ENCODE results near the gene C22orf31.

C22orf31 gene

DNA sequence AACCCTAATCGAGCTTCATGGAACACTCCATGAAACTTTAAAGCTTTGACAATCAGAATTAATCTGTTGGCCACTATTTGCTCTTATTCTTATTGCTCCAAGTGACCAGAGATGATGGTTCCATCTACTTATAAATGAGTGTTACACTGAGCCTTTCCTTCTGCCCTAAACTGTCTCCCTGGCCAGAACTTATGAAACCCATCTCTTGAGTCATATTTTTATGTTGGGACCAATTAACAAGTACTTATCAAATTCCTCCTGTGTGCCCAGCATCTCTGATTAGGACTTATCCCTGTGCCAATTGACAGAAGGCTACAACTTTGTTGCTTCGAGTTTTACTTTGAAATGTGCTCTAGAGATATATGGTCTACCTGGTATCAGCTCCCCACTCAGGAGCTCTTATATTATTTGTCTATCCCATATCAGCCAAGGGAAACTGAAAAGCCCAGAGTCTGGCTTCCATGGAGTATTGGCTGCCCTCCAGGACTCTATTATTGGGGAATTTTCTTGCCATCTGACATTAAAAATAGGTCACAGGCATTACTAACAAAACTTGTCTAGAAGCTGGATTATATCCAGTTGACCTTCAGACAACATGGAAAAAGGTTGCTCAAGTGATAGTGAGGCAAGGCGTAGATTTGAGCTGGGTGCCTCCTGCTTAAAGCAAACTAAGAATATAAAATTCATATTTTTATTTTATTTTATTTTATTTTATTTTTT lies 20.0 kb upstream of the C22orf31 start:
- no peak for DNase-seq

DNA sequence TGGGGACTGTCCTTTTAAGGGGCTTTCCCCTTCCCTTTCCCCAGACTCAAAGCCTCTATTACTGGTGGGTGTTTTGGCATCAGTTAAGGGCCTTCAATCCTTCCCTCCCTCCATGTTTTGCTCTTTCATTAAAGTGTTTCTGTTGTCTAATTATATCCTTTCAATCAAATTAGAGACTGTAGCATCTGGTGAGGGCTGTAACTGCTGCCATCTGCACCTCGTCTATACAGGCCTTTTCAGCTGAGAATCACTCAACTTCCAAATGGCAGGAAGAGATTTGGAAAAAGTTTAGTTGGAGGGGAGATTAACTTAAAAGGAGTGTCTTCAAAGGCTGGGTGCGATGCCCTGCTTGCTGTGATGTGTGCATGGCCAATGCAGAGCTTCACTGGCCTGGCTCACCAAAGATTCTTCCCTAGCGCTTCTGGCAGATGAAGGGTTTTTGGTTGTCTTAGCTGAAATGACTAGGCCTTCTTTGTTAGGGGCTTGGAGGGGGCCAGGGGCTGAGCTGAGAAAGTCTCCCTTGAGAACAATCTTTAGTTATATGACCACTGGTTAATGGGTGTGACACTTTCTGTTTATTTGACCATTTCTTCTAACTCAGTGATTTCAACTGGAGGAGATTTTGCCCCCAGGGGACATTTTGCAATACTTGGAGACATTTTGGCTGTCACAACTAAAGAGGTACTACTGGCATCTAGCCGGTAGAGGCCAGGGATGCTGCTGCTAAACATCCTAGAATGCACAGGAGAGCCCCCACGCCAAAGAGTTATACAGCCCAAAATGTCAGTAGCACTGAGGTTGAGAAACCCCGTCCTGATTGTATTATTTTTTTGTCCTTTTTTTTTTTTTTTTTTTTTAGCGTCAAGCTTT lies 18.7 kb upstream of the C22orf31 start:
- no peak for DNase-seq

DNA sequence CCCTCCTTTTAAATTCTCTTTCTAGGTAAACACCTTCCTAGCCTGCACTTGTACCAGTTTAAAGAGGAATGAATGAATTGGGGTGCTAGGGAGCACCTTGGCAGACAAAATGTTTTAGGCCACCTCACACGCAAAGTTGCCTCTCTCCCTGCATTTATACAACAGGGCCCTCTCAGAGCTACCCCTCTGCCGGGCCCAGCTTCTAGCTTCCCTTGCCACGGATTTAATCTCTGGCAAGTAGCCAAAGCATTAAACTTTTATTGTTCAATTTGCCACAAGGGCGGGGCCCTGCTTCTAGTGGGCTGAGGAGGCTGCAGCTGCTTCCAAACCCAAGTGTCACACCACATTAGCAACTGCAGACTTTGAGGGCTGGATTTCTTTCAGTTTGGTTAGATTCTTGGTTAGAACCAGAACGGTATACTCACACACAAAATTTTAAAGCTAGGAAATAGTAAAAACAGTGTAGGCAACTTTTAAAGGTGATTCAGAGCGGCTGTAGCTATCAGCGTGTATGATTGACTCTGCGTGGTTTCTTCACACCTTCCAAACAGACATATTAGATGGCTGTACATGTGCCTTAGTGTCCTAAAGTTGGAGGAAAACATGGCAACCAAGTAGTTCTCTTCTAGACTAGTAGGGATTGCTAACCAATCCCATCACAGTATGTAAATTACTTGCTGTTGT lies 17.7 kb upstream of the C22orf31 start:
- no peak for DNase-seq

DNA sequence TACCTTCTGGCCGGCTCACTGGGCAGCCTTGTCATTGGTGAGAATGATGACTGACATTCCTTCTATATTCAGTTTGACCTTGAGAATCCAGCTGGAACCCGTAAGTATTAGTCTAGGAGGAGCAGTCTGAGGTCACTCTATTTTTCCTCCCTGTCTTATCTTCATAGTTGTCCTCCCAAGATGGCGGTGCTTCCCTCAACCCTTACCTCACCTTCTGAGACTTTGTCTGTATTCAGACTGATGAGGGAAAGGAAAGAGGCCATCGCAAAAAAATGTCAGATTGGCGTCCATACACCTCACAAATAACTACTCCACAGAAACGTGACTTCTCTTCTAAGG lies 17.2 kb upstream of the C22orf31 start:
- no peak for DNase-seq

DNA sequence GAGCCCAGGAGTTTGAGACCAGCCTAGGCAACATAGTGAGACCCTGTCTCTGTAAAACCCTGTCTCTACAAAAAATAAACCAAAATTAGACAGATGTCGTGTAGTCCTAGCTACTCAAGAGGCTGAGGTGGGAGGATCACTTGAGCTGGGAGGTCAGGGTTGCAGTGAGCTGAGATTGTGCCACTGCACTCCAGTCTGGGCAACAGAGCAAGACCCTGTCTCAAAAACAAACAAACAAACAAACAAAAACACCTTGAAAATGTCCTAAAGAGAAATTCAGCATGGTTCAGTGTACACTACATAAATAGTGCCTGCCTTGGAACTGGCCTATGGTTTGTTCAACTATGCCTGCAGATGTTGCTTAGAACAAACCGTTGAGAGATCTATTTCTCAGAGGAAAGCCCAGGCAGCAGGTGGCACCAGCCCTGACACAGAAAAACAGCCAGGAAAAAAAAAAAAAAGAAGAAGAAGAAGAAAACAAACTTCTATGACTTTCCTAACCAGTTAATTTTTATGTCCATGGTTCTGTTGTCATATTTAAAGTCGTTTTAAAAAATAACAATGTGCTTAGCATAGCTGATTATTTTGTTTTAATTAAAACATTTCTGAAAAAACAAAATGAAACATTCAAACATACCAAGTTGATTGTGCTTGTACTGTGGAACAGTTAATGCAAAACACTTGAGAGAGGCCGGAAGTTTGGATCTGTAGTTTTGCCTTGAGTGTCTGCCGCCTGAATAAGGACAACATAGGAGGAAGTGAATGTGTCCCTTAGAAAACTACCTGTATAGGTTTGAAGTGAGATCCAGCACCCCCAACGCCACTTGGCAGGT lies 16.6 kb upstream of the C22orf31 start:
- no peak for DNase-seq

DNA sequence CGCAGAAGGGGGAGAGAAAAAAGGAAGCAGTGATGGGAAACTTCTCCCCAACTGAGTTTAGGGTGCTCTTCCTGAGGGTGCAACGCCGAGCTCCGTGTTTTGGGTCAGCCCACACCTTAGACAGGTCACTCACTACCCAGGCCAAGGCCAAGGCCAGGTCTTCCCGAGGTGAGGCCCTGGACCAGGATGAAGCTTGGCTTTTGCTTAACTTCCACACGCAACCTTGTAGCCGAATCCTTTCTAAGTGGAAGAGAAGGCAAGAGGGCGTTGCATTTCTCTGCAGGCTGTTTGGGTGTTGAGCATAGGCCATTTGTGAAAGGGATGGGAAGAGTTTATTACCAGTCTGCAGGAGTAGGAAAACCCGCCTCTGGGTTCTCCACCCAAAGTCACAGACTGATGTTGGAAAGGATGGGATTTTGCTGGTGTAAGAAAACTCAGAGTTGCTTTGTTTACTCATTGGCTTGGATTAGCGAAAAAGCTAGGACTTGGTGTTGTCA lies 12.7 kb upstream of the C22orf31 start:
- no peak for DNase-seq

DNA sequence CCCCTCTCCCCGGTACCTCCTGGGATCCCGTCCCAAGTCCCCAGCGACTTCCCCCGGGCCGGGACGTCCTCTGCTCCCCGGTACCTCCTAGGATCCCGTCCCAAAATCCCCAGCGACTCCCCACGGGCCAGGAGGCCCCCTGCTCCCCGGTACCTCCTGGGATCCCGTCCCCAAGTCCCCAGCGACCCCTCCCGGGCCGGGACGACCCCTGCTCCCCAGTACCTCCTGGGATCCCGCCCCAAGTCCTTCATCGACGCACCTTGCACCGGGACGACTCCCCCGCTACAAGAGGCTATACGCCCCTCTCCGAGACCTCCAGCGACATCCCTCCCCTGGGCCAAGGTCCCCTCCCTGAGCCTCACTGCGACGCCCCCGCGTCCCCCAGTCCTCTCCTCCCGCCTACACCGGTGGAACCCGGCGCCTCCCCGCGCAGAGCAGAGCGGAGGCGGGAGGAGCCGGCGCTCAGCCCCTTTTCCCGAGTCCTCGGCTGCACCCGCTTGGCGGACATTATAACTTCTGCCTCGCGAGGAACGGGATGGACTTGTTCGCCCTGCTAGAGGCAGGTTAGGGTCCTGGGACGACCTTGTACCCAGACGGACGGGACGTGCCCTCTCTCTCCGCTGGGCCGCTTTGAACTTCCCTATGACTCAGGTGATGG lies 12.1 kb upstream of the C22orf31 start:
- peak in 11 of 51 donors; percentile 5 to 34 (median 23) for DNase-seq

DNA sequence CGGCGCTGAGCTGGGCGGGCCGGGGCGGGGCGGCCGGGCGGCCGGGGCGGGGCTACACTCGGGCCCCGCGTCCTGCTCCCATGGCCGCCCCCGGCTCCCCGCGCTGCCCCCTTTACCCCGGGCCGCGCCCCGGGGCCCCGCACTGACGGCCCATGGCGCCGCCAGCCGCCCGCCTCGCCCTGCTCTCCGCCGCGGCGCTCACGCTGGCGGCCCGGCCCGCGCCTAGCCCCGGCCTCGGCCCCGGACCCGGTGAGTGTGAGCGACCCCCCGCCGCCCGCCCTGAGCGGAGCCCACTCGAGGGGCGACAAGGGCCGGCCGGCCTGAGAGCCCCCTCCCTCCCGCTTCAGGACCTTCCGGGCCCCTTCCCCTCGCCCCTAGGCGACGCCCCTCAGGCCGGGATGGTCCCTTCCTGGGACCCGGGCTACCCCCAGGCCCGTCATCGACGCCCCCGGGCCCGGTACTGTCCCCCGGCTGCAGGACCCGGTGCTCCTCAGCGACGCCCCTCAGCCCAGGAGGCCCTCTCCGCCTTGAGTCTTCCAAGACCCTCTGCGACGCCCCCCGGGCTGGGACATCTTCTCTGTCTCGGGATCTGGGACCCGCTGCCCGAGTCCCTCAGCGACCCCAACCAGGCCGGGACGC lies 11.5 kb upstream of the C22orf31 start, which contains the start of gene KREMEN1:
KREMEN1 (plus strand) TSS at position 57 of the 639 bp plus-strand sequence; CDS start at position 153, 96 bp downstream.
- DNase-seq = peak in 1 of 51 donors; percentile 18

DNA sequence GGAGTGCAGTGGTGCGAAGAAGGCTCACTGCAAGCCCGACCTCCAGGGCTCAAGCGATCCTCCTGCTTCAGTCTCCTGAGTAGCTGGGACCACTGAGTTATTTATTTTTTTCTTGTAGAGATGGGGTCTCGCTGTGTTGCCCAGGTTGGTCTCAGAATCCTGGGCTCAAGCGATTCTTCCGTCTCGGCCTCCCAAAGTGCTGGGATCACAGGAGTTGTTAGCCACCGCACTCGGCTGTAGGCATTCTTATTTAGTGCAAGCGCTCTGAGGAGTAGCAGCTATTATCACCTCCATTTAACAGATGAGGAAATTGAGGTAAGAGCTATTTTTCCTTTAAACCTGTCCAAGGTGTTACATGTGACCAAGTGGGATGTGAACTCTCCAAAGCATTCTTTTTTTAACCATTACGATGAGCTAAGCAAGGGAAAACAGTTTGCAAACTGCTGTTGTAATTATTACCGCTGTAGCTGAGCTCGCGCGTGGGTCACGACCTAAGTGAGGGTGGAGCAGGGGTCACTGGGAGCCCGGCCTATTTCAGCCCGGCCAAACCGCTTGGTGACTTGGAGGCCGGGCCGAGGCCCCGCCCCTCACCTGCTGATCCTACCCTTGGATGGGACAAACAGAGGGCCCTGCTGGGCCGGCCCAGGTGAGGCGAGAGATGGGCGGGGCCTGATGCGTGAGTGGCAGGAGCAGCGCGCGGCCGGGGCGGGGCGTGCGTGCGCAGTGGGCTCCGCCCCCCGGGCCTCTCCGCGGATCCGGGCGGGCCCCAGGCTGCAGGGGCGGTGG lies 10.8 kb upstream of the C22orf31 start:
- peak in 47 of 51 donors; percentile 11 to 87 (median 66) for DNase-seq

DNA sequence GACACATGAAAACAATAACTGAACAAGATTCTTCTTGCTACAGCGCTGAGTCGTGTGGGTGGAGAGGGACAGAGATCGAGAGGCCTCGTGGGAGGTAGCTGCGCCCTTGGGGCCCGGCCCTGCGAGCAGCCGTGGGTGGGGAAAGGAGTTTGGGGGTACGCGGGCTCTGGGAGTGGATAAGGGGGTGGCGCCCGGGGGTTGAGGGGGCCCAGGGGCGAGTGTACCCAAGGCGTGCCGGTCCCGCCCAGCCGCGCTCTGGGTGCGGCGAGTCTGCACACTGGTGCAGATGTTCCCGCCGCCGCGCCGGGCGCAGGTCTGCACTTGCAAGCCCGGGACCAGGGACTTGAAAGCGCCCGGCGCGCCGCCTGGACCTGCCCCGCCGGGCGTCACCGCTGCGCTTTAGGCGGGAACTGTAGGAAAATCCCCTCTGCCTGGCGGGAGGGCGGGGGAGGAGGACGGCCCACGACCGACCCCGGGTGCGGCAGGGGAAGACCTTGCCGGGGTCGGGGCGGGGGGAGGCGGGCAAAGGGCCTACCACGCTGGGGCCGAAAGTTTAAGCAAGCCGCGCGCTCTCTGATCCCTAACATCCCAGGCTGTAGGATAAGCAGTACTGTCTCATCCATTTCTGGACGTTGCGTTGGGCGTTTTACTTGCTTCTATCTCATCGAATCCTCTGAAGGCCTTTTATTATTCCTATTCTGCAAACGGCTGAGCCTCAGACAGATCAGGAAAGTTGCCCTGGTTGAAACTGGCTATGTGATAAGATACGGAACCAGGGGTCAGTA lies 9.8 kb upstream of the C22orf31 start:
- DNase-seq = peak in 1 of 51 donors; percentile 8

DNA sequence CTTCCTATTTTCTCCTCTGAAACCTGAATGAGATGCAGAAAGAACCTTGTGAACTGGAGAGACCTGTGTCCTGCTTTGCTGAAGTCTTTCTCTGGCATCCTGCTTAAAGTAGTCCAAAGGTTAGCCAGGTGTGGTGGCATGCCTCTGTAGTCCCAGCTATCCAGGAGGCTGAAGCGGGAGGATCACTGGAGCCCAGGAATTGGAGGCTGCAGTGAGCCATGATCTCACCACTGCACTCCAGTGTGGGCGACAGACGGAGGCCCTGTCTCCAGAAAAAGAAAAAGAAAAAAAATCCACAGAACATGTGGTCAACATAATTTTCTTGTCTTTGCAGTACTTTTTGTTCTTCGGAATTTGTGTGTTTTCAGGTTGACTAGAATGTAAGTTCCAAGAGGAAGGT lies 8.9 kb upstream of the C22orf31 start:
- DNase-seq = no peak

DNA sequence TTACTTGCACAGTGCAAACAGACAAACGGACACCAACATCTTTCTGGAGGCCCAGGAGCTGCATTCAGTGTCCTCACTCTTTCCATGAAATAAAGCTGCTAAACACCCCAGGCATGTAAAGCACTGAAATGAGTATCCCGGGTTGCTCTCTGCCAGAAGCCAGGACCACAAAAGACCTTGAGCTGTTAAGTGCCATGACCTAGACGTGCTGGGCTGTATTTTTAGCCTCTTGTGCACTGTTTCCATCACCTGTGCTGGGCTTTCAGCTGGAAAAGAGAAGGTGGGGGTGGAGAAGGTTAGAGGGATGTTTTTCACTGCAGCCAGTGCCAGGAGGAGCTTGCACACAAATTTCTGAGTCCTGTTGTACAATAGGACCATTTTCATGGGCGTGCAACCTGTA lies 7.8 kb upstream of the C22orf31 start:
- no peak for DNase-seq

DNA sequence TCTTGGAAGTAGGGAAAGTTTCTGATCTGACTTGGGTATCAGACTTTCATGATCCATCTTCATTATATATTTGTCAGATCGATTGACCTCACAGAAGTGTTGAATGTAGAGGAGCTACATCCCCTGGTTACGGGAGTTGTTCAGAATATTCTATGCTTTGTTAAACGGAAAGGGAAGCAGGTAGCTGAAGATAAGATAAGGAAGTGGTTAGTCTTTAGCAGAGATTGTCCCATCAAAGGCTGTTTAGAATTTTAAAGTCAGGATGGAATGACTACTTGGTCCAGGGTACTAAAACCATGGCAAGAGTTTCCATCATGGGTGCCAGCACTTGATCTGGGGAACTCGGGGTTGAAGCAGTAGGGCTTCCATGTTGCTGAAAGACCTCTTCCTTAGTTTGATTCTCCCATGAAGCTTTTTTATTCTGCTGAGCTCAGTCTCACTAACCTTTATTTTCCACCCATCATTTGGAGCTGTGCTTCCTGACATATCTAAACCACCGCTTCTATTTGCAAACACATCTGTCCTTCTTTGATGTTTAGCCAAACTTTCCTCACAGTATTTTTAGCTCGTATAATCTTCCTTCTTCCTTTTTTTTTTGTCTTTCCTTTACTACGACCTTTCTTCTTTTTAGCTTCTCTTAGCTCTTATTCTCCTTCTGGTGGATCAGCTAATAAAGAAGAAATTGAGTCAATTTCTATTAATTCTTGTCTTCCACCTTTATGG lies 4.0 kb upstream of the C22orf31 start:
- DNase-seq = no peak

DNA sequence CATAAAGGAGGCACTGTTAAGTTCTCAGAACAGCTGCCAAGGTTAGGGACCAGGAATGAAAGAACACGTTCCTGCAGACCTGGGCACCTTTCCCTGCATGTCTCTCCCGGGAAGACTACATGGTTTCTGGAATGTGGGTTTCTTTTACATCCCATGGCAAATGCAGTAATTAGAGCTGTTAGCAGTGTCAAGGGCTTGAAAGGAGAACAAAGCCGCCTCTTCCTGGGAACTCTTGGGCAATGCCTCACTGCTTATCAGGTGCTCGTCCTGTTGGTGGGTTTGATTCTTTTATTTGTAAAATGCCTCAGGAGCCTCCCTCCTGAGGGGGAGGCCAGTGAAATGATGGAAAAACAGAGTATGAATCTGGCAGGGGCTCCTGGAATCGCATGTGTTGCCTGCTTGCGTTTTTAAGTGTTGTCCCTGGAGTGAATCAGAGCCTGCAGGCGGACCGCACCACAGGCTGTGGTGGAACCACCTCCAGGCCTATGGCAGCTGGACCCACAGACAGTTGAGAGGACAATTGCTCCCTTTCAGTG lies 723 bp upstream of the C22orf31 start:
- DNase-seq = no peak

DNA sequence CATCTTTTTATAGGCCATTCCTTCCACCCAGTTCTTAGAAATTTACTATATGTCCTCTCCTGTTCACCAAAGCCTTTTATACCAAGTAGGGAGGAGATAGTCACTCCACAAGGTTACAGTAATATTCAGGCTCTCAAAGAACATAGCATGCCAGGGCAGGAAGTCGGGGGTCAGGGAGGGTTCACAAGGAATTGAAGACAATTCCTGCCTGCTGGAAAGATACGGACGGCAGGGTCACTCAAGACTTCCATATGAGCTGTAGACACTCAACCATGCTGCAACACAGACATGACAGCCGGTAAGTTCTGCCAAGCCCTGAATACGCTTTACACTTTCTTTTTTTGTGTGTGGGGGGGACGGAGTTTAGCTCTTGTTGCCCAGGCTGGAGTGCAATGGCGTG lies 700 bp downstream of the C22orf31 start:
- no peak for DNase-seq

DNA sequence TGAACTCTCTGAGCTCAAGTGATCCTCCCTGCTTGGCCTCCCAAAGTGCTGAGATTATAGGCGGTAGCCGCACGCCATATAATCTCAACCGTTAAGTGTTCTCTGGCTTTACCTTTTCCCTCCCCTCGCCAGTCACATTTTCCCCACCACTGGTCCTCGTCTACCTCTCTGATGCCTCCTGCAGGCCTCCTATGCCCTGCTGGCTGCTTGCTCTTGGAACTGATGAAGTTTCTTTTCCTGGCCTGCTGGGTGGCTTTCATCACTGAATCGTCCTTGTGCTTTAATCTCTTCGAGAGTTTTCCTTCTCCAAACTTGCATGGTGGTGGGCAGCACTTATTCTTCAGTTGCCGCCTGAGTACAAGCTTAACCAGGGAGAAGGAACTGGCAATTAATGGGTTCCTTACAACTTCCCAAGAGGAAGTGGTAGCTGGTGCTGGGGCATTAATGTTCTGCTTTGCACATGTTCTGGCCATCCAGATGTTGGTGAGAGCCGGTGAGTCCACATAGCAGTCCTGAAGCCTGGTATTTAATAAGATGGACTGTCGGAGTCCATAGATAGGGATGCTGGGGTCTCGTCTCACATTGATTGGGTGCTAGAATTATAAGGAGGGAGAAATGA lies 1.3 kb downstream of the C22orf31 start:
- DNase-seq = no peak

DNA sequence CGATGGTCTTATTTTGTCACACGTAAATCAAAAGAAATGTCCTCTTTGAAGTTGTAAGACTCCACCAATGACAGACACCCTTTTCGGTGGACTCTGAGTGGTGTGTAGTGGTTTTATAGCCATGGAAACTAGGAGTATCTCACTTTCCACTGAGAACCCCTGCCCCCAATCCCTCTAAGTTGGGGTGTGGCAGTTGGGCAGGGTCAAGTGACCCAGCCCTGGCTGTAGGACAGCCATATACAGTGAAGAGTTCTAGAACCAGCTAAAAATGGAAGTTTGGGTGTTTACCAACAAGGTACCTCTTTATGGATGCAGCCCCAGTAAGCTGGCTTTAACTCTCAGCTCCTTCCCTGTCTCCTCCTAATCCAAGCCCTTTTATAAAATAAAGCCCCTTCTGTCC lies 5.2 kb downstream of the C22orf31 start:
- DNase-seq = no peak
